HCT116 (cell line): ENCODE results near the gene BCL11B. TPM values are rescaled to one million over a fixed set of nuclear protein-coding genes. Genes with fewer than 3 reads are reported as not detected.

Experiments used
- ATAC-seq: fragments of 200-7000 bp; cut with Tn5 transposase; 2 replicates; pipeline ENCODE4 v1.9.1; 2020; ENCODE audit warnings: mild to moderate bottlenecking, moderate library complexity
- BruUV-seq: library from RNA; stranded (reverse); fragments of 400-500 nt; replicated peaks from 2 replicates; lab custom pipeline; 2021; lab: Mats Ljungman, UMichigan
- CTCF ChIA-PET: fragments of 300-600 bp; sonication (Branson Sonifier 250); formaldehyde crosslinking; loops from one replicate; lab custom pipeline; 2021; ENCODE audit warnings: antibody characterized with exemption; lab: Charles Lee
- POLR2A ChIA-PET: fragments of 300-600, 350-600 bp; sonication (Branson Sonifier 250); formaldehyde crosslinking; loops from one replicate; lab custom pipeline; 2021; ENCODE audit warnings: antibody characterized with exemption; lab: Charles Lee
- RAD21 ChIA-PET, 2 experiments: fragments of 300-600 bp; sonication (Branson Sonifier 250); formaldehyde crosslinking; loops; one replicate each; lab custom pipeline; 2023; ENCODE audit warnings: low total read pairs in 2 of 2; ENCODE audit not compliant: uncharacterized antibody in 2 of 2, unreplicated experiment in 2 of 2, low non-redundant PET in 1 of 2; lab: Charles Lee
- DNase-seq: peaks from one replicate; pipeline ENCODE4 v3.0.0-alpha.2; 2010; ENCODE audit warnings: low read depth, low spot score
- H2AFZ ChIP-seq: fragments of 200-600 bp; shearing (Covaris generic), sonication (generic); 2 replicates; pipeline ENCODE4 v1.6.1; 2017; ENCODE audit warnings: low read depth, mixed run types, mixed read lengths, antibody characterized with exemption, low read length; ENCODE audit not compliant: poor library complexity, severe bottlenecking
- H3K27ac ChIP-seq: 2 replicates; pipeline ENCODE4 v1.5.1; 2012; ENCODE audit warnings: low read depth, low read length
- H3K27me3 ChIP-seq: fragments of 200-600 bp; sonication (generic); 2 replicates; pipeline ENCODE4 v1.6.1; 2016; ENCODE audit warnings: mixed run types, low read length, mixed read lengths; ENCODE audit not compliant: insufficient read depth
- H3K36me3 ChIP-seq, 2 experiments: fragments of 200-500 bp in 1 of 2; fragments of 200-600 bp in 1 of 2; sonication (Bioruptor generic) in 1 of 2; sonication (generic) in 1 of 2; 2 replicates each; pipeline versions ENCODE4 v1.5.1 to v1.6.1; 2014 to 2016; ENCODE audit warnings: low read length in 2 of 2, inconsistent platforms in 1 of 2, mixed read lengths in 1 of 2, mixed run types in 1 of 2; ENCODE audit not compliant: insufficient read depth in 2 of 2, control insufficient read depth in 1 of 2
- H3K4me1 ChIP-seq, 2 experiments: fragments of 200-600 bp in 1 of 2; sonication (generic) in 1 of 2; 2 replicates each; pipeline versions ENCODE4 v1.5.1 to v1.6.1; 2012 to 2017; ENCODE audit warnings: low read length in 2 of 2, inconsistent platforms in 1 of 2, mild to moderate bottlenecking in 1 of 2, mixed read lengths in 1 of 2, mixed run types in 1 of 2, moderate library complexity in 1 of 2; ENCODE audit not compliant: insufficient read depth in 2 of 2, control insufficient read depth in 1 of 2
- H3K4me2 ChIP-seq: fragments of 200-600 bp; sonication (generic); 2 replicates; pipeline ENCODE4 v1.6.1; 2017; ENCODE audit warnings: mixed run types, low read length, mixed read lengths
- H3K4me3 ChIP-seq, 2 experiments: fragments of 200-600 bp in 1 of 2; sonication (generic) in 1 of 2; replicated peaks in 1 of 2; 2 replicates each; pipeline ENCODE4 v1.5.1; 2011 to 2016; ENCODE audit warnings: low read length in 2 of 2, control low read depth in 1 of 2, low read depth in 1 of 2, mild to moderate bottlenecking in 1 of 2, mixed read lengths in 1 of 2, mixed run types in 1 of 2
- H3K79me2 ChIP-seq: fragments of 200-600 bp; sonication (generic); 2 replicates; pipeline ENCODE4 v1.6.1; 2017; ENCODE audit warnings: mild to moderate bottlenecking, mixed run types, low read length, moderate library complexity, mixed read lengths; ENCODE audit not compliant: insufficient read depth
- H3K9ac ChIP-seq: fragments of 200-600 bp; sonication (generic); 2 replicates; pipeline ENCODE4 v1.6.1; 2016; ENCODE audit warnings: low read length, mixed read lengths
- H3K9me2 ChIP-seq: fragments of 200-600 bp; sonication (generic), shearing (Covaris generic); 2 replicates; pipeline ENCODE4 v1.6.1; 2017; ENCODE audit warnings: mixed run types, mild to moderate bottlenecking, moderate library complexity; ENCODE audit not compliant: insufficient read depth
- H3K9me3 ChIP-seq, 2 experiments: fragments of 200-500 bp in 1 of 2; fragments of 200-600 bp in 1 of 2; sonication (Bioruptor generic) in 1 of 2; sonication (generic) in 1 of 2; 2 replicates each; pipeline ENCODE4 v1.6.1; 2014 to 2017; ENCODE audit warnings: low read length in 2 of 2, mixed read lengths in 2 of 2, inconsistent platforms in 1 of 2, low read depth in 1 of 2, mild to moderate bottlenecking in 1 of 2, mixed run types in 1 of 2, moderate library complexity in 1 of 2; ENCODE audit not compliant: control insufficient read depth in 1 of 2, insufficient read depth in 1 of 2
- H4K20me1 ChIP-seq: fragments of 200-600 bp; sonication (generic), shearing (Covaris generic); 2 replicates; pipeline ENCODE4 v1.6.1; 2017; ENCODE audit warnings: mixed run types, mild to moderate bottlenecking, moderate library complexity; ENCODE audit not compliant: insufficient read depth
- ATF3 ChIP-seq: IDR thresholded peaks from 2 replicates; pipeline ENCODE4 v1.6.1; 2012
- CEBPB ChIP-seq: IDR thresholded peaks from 2 replicates; pipeline ENCODE4 v1.6.1; 2012; ENCODE audit warnings: low read depth
- EGR1 ChIP-seq: IDR thresholded peaks from 2 replicates; pipeline ENCODE4 v1.6.1; 2012; ENCODE audit warnings: low read depth
- ELF1 ChIP-seq: IDR thresholded peaks from 2 replicates; pipeline ENCODE4 v1.6.1; 2012; ENCODE audit warnings: low read depth, borderline replicate concordance
- EZH2 ChIP-seq: fragments of 200-600 bp; sonication (generic); IDR thresholded peaks from 2 replicates; pipeline ENCODE4 v1.6.1; 2017; ENCODE audit warnings: antibody characterized with exemption, mixed run types
- EZH2phosphoT487 ChIP-seq: fragments of 200-600 bp; IDR thresholded peaks from 2 replicates; pipeline ENCODE4 v1.6.1; 2018; ENCODE audit warnings: antibody characterized with exemption, borderline replicate concordance
- FOSL1 ChIP-seq: IDR thresholded peaks from 2 replicates; pipeline ENCODE4 v1.6.1; 2012; ENCODE audit warnings: low read depth
- JUND ChIP-seq: IDR thresholded peaks from 2 replicates; pipeline ENCODE4 v1.6.1; 2012
- MAX ChIP-seq: IDR thresholded peaks from 2 replicates; pipeline ENCODE4 v1.6.1; 2012
- POLR2A ChIP-seq: IDR thresholded peaks from 2 replicates; pipeline ENCODE4 v1.7.0; 2011; ENCODE audit warnings: borderline replicate concordance; ENCODE audit not compliant: insufficient read depth, insufficient read length; ENCODE audit errors: extremely low read depth
- RAD21 ChIP-seq: IDR thresholded peaks from 2 replicates; pipeline ENCODE4 v1.6.1; 2012; ENCODE audit warnings: low read depth, mild to moderate bottlenecking
- REST ChIP-seq: IDR thresholded peaks from 2 replicates; pipeline ENCODE4 v1.6.1; 2012; ENCODE audit warnings: low read depth
- SIN3A ChIP-seq: IDR thresholded peaks from 2 replicates; pipeline ENCODE4 v1.6.1; 2012; ENCODE audit warnings: low read depth
- SP1 ChIP-seq: IDR thresholded peaks from 2 replicates; pipeline ENCODE4 v1.6.1; 2012; ENCODE audit warnings: low read depth
- SRF ChIP-seq: IDR thresholded peaks from 2 replicates; pipeline ENCODE4 v1.6.1; 2012; ENCODE audit warnings: low read depth
- TCF7L2 ChIP-seq: IDR thresholded peaks from 2 replicates; pipeline ENCODE4 v1.7.0; 2011; ENCODE audit warnings: borderline replicate concordance, inconsistent platforms; ENCODE audit not compliant: insufficient read depth, insufficient read length; ENCODE audit errors: extremely low read depth
- YY1 ChIP-seq: IDR thresholded peaks from 2 replicates; pipeline ENCODE4 v1.6.1; 2011; ENCODE audit warnings: low read length, low read depth, moderate library complexity, mild to moderate bottlenecking; ENCODE audit not compliant: insufficient replicate concordance; ENCODE audit errors: extremely low read depth
- ZBTB33 ChIP-seq: IDR thresholded peaks from 2 replicates; pipeline ENCODE4 v1.6.1; 2011; ENCODE audit warnings: mild to moderate bottlenecking, low read length, moderate library complexity; ENCODE audit not compliant: insufficient replicate concordance; ENCODE audit errors: extremely low read depth
- ZFX ChIP-seq: fragments of 450-650 bp; IDR thresholded peaks from 2 replicates; pipeline ENCODE4 v1.6.1; 2017
- ZNF274 ChIP-seq: fragments of 200-500 bp; sonication (Bioruptor generic); IDR thresholded peaks from 2 replicates; pipeline ENCODE4 v1.6.1; 2014; ENCODE audit warnings: mild to moderate bottlenecking, low read depth, low read length, inconsistent platforms
- intact Hi-C: fragments of 100-400 bp; cut with micrococcal nuclease; formaldehyde crosslinking; loops from 2 replicates; pipeline ENCODE4 v1.10.0; 2022
- total RNA-seq: library from RNA; stranded (reverse); gene quantifications from one replicate; pipeline ENCODE4 v1.2.1, GENCODE V29; 2021; ENCODE audit not compliant: unreplicated experiment

Gene BCL11B
- total RNA-seq, 1 experiment from 2014 or later = 1.1 TPM

- Histone ChIP-seq H3K36me3 (no peaks in the 10 kb centered on the region), H3K9me2 (no peaks in the 10 kb centered on the region), H4K20me1 (no peaks in the 10 kb centered on the region), H3K9ac (no peak overlapping the region), H3K4me2 (no peak overlapping the region), H3K27me3 (peaks cover 9% of the 10 kb centered on the region; the same call in 1 of the 2 replicates), H3K79me2 (no peaks in the 10 kb centered on the region), H3K4me1 (no peaks in the 10 kb centered on the region), H2AFZ (no peak overlapping the region), H3K9me3 (no peaks in the 10 kb centered on the region), H3K27ac (no peak overlapping the region), H3K4me3 (no peak overlapping the region)
- intact Hi-C loops = no loop called here
- no peak for DNase-seq
- no TSS peak for BruUV-seq
- TF ChIP-seq EGR1 (no peak), SRF (no peak), EZH2 (no peak), YY1 (no peak), SP1 (no peak), MAX (no peak), SIN3A (no peak), POLR2A (no peak), RAD21 (no peak), ZBTB33 (no peak), TCF7L2 (no peak), FOSL1 (no peak), ATF3 (no peak), REST (no peak), ZNF274 (no peak), EZH2phosphoT487 (no peak), ZFX (no peak), CEBPB (no peak), JUND (no peak), ELF1 (no peak)
- no peak for ATAC-seq
- CTCF ChIA-PET = no interaction called here
- RAD21 ChIA-PET = no interaction called here
- POLR2A ChIA-PET = no interaction called here
These were observed 105.5 kb downstream of the BCL11B start for GRCh38 chr14:99166506-99166905.
